Measurements from ENCODE around the gene ACACA. TPM values are rescaled to one million over a fixed set of nuclear protein-coding genes. Genes with fewer than 3 reads are reported as not detected.

ACACA gene
- total and polyA plus RNA-seq, 9 of the 15 experiments (the other 6 are each of a cell fraction or from before 2014, with no cell fraction given) = 35.9 to 135 (median 88.4) TPM

DNA sequence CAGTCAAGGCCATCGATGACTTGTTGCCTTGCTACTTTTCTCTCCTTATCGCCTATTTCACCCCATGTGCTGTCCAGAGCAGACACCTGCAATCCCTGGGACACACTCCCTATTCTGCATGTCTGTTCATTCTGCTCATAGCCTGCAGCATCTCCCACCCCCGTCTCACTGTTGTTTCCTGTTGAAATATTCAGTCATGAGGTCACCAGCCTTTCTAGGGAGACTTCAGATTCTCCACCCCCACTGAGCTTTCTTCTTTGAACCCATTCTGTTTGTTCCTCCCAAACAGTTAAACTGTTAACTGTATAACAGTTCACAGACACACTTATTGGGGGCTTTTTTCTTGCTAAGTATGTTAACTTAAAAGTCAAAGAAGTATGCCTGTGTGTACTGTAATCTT, 363.4 kb downstream of the ACACA start (continued):
- no peak for TF ChIP-seq AFF4 (CRISPR knock-in tag; IDR thresholded peaks at IDR 0.05)
- TF ChIP-seq ZNF24 (IDR thresholded peaks at IDR 0.05) = no peak
- TF ChIP-seq ZNF717 (CRISPR knock-in tag; IDR thresholded peaks at IDR 0.05) = no peak
- TF ChIP-seq MAZ (CRISPR knock-in tag; conservative IDR thresholded peaks at IDR 0.05 in 1 of 2, IDR thresholded peaks at IDR 0.05 in 1 of 2) = no peak
- no peak for TF ChIP-seq NFRKB (IDR thresholded peaks at IDR 0.05; ENCODE audit: low read depth)
- TF ChIP-seq, protein P1, sequence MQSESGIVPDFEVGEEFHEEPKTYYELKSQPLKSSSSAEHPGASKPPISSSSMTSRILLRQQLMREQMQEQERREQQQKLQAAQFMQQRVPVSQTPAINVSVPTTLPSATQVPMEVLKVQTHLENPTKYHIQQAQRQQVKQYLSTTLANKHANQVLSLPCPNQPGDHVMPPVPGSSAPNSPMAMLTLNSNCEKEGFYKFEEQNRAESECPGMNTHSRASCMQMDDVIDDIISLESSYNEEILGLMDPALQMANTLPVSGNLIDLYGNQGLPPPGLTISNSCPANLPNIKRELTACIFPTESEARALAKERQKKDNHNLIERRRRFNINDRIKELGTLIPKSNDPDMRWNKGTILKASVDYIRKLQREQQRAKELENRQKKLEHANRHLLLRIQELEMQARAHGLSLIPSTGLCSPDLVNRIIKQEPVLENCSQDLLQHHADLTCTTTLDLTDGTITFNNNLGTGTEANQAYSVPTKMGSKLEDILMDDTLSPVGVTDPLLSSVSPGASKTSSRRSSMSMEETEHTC (IDR thresholded peaks at IDR 0.05) = no peak
- no peak for TF ChIP-seq NFIC (IDR thresholded peaks at IDR 0.05)
- TF ChIP-seq NBN (IDR thresholded peaks at IDR 0.05; ENCODE audit: low read depth) = no peak
- no peak for TF ChIP-seq STAT5A (IDR thresholded peaks at IDR 0.05; ENCODE audit: borderline replicate concordance, low read length)
- no peak for TF ChIP-seq ZSCAN29 (IDR thresholded peaks at IDR 0.05)

All from K562 (cell line).